HepG2 (cell line): ENCODE measurements around the gene BTN1A1. TPM values are rescaled to one million over a fixed set of nuclear protein-coding genes. Genes with fewer than 3 reads are reported as not detected.

Experiments used
- MAFF ChIP-seq: IDR thresholded peaks from 2 replicates; pipeline ENCODE4 v1.6.1; 2011; ENCODE audit warnings: low read depth, low read length, improper control_type of control experiment
- MYC ChIP-seq: sonication (generic); formaldehyde crosslinking; IDR thresholded peaks from 2 replicates; pipeline ENCODE4 v1.9.0; 2021; ENCODE audit warnings: missing genetic modification reagents, borderline replicate concordance
- MZF1 ChIP-seq: sonication (generic); formaldehyde crosslinking; IDR thresholded peaks from 2 replicates; pipeline ENCODE4 v1.8.1; 2023; ENCODE audit warnings: mild to moderate bottlenecking, missing genetic modification reagents, borderline replicate concordance
- TOE1 ChIP-seq: sonication (generic); formaldehyde crosslinking; IDR thresholded peaks from 2 replicates; pipeline ENCODE4 v1.4.0; 2020; ENCODE audit warnings: mild to moderate bottlenecking, missing genetic modification reagents
- ZNF121 ChIP-seq: sonication (generic); formaldehyde crosslinking; IDR thresholded peaks from 2 replicates; pipeline ENCODE4 v1.5.0; 2020; ENCODE audit warnings: mild to moderate bottlenecking, missing genetic modification reagents
- ZNF790 ChIP-seq: sonication (generic); formaldehyde crosslinking; IDR thresholded peaks from 2 replicates; pipeline ENCODE4 v1.8.0; 2022; ENCODE audit warnings: missing genetic modification reagents, mild to moderate bottlenecking, borderline replicate concordance
- polyA plus RNA-seq, 8 experiments: library from polyadenylated mRNA; depleted of rRNA in 3 of 8; stranded (reverse) in 7 of 8; unstranded in 1 of 8; fragments of >200 nt; fragmentation: Illumina TruSeq in 4 of 8; extraction: Trizol in 4 of 8; gene quantifications; 2 replicates each; pipeline versions ENCODE4 v1.2.1 to v1.2.3, GENCODE V29; 2011 to 2016; ENCODE audit warnings: low read depth in 4 of 8, missing spikeins in 1 of 8, mixed read lengths in 1 of 8; ENCODE audit not compliant: insufficient read depth in 1 of 8
- total RNA-seq, 5 experiments: library from RNA; depleted of rRNA; stranded (reverse); fragments of >200 nt; fragmentation: Illumina TruSeq; extraction: Trizol; gene quantifications; 2 replicates each; pipeline ENCODE4 v1.2.3, GENCODE V29; 2016; ENCODE audit warnings: low read depth in 1 of 5
- TF ChIP-seq, protein P1 (sequence below): sonication (generic); formaldehyde crosslinking; IDR thresholded peaks from 2 replicates; pipeline ENCODE4 v1.8.1; 2022; ENCODE audit warnings: low read depth, mild to moderate bottlenecking, missing genetic modification reagents
- TF ChIP-seq, protein P2 (sequence below): sonication (generic); formaldehyde crosslinking; IDR thresholded peaks from 2 replicates; pipeline ENCODE4 v1.4.0; 2020; ENCODE audit warnings: missing genetic modification reagents
- TF ChIP-seq, protein P3 (sequence below): IDR thresholded peaks from 2 replicates; pipeline ENCODE4 v1.6.1; 2016; ENCODE audit warnings: low read depth, missing genetic modification reagents, missing compliant biosample characterization
- TF ChIP-seq, protein P4 (sequence below): sonication (generic); formaldehyde crosslinking; IDR thresholded peaks from 2 replicates; pipeline ENCODE4 v1.4.0; 2020; ENCODE audit warnings: missing genetic modification reagents
- TF ChIP-seq, protein P5 (sequence below): sonication (generic); formaldehyde crosslinking; IDR thresholded peaks from 2 replicates; pipeline ENCODE4 v1.4.0; 2020; ENCODE audit warnings: missing genetic modification reagents

BTN1A1 gene
- total and polyA plus RNA-seq, 2 of the 13 experiments (the other 11 are each of a cell fraction or from before 2014, with no cell fraction given): 0.04 TPM; not detected in 1

DNA sequence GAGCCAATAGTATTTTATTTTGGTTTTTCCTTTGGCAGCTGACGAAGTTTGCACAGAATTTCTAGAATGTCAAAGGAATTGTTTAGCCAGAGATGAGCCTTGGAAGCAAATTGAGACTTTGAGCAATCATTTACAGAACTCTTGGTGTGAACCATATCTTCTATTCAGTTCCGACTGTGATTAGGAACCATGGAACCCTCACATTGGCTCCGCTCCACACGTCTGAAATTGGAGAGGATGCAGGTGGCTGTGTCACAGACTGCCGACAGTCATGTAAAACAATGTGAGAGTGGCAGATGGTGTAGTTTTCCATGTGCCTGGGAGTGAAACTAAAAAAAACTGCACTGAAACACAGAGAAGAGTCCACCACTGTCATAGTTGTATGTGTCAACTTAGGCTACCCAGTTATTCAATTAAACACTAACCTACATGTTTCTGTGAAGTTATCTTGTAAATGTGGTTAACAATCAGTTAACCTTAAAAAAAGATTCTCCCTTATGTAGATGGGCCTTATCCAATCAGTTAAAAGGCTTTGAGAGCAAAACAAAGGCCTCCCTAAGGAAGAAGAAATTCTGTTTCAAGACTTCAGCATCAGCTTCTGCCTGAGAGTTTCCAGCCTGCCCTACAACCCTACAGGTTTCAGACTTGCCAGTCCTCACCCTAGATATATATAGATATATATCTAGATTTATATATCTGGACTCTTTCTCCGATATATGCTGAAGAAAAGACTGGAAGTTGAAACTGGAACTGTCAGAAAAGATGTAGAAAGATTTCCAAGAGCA, 34.8 kb downstream of the BTN1A1 start (continued):
- TF ChIP-seq, protein P1, sequence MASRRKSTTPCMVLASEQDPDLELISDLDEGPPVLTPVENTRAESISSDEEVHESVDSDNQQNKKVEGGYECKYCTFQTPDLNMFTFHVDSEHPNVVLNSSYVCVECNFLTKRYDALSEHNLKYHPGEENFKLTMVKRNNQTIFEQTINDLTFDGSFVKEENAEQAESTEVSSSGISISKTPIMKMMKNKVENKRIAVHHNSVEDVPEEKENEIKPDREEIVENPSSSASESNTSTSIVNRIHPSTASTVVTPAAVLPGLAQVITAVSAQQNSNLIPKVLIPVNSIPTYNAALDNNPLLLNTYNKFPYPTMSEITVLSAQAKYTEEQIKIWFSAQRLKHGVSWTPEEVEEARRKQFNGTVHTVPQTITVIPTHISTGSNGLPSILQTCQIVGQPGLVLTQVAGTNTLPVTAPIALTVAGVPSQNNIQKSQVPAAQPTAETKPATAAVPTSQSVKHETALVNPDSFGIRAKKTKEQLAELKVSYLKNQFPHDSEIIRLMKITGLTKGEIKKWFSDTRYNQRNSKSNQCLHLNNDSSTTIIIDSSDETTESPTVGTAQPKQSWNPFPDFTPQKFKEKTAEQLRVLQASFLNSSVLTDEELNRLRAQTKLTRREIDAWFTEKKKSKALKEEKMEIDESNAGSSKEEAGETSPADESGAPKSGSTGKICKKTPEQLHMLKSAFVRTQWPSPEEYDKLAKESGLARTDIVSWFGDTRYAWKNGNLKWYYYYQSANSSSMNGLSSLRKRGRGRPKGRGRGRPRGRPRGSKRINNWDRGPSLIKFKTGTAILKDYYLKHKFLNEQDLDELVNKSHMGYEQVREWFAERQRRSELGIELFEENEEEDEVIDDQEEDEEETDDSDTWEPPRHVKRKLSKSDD (CRISPR knock-in tag): no peak
- TF ChIP-seq ZNF790 (CRISPR knock-in tag): no peak
- no peak for TF ChIP-seq MZF1 (CRISPR knock-in tag)
- TF ChIP-seq, protein P2, sequence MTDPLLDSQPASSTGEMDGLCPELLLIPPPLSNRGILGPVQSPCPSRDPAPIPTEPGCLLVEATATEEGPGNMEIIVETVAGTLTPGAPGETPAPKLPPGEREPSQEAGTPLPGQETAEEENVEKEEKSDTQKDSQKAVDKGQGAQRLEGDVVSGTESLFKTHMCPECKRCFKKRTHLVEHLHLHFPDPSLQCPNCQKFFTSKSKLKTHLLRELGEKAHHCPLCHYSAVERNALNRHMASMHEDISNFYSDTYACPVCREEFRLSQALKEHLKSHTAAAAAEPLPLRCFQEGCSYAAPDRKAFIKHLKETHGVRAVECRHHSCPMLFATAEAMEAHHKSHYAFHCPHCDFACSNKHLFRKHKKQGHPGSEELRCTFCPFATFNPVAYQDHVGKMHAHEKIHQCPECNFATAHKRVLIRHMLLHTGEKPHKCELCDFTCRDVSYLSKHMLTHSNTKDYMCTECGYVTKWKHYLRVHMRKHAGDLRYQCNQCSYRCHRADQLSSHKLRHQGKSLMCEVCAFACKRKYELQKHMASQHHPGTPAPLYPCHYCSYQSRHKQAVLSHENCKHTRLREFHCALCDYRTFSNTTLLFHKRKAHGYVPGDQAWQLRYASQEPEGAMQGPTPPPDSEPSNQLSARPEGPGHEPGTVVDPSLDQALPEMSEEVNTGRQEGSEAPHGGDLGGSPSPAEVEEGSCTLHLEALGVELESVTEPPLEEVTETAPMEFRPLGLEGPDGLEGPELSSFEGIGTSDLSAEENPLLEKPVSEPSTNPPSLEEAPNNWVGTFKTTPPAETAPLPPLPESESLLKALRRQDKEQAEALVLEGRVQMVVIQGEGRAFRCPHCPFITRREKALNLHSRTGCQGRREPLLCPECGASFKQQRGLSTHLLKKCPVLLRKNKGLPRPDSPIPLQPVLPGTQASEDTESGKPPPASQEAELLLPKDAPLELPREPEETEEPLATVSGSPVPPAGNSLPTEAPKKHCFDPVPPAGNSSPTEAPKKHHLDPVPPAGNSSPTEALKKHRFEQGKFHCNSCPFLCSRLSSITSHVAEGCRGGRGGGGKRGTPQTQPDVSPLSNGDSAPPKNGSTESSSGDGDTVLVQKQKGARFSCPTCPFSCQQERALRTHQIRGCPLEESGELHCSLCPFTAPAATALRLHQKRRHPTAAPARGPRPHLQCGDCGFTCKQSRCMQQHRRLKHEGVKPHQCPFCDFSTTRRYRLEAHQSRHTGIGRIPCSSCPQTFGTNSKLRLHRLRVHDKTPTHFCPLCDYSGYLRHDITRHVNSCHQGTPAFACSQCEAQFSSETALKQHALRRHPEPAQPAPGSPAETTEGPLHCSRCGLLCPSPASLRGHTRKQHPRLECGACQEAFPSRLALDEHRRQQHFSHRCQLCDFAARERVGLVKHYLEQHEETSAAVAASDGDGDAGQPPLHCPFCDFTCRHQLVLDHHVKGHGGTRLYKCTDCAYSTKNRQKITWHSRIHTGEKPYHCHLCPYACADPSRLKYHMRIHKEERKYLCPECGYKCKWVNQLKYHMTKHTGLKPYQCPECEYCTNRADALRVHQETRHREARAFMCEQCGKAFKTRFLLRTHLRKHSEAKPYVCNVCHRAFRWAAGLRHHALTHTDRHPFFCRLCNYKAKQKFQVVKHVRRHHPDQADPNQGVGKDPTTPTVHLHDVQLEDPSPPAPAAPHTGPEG (CRISPR knock-in tag): no peak
- TF ChIP-seq, protein P3, sequence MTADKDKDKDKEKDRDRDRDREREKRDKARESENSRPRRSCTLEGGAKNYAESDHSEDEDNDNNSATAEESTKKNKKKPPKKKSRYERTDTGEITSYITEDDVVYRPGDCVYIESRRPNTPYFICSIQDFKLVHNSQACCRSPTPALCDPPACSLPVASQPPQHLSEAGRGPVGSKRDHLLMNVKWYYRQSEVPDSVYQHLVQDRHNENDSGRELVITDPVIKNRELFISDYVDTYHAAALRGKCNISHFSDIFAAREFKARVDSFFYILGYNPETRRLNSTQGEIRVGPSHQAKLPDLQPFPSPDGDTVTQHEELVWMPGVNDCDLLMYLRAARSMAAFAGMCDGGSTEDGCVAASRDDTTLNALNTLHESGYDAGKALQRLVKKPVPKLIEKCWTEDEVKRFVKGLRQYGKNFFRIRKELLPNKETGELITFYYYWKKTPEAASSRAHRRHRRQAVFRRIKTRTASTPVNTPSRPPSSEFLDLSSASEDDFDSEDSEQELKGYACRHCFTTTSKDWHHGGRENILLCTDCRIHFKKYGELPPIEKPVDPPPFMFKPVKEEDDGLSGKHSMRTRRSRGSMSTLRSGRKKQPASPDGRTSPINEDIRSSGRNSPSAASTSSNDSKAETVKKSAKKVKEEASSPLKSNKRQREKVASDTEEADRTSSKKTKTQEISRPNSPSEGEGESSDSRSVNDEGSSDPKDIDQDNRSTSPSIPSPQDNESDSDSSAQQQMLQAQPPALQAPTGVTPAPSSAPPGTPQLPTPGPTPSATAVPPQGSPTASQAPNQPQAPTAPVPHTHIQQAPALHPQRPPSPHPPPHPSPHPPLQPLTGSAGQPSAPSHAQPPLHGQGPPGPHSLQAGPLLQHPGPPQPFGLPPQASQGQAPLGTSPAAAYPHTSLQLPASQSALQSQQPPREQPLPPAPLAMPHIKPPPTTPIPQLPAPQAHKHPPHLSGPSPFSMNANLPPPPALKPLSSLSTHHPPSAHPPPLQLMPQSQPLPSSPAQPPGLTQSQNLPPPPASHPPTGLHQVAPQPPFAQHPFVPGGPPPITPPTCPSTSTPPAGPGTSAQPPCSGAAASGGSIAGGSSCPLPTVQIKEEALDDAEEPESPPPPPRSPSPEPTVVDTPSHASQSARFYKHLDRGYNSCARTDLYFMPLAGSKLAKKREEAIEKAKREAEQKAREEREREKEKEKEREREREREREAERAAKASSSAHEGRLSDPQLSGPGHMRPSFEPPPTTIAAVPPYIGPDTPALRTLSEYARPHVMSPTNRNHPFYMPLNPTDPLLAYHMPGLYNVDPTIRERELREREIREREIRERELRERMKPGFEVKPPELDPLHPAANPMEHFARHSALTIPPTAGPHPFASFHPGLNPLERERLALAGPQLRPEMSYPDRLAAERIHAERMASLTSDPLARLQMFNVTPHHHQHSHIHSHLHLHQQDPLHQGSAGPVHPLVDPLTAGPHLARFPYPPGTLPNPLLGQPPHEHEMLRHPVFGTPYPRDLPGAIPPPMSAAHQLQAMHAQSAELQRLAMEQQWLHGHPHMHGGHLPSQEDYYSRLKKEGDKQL (CRISPR knock-in tag): no peak
- TF ChIP-seq, protein P4, sequence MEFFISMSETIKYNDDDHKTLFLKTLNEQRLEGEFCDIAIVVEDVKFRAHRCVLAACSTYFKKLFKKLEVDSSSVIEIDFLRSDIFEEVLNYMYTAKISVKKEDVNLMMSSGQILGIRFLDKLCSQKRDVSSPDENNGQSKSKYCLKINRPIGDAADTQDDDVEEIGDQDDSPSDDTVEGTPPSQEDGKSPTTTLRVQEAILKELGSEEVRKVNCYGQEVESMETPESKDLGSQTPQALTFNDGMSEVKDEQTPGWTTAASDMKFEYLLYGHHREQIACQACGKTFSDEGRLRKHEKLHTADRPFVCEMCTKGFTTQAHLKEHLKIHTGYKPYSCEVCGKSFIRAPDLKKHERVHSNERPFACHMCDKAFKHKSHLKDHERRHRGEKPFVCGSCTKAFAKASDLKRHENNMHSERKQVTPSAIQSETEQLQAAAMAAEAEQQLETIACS: no peak
- TF ChIP-seq, protein P5, sequence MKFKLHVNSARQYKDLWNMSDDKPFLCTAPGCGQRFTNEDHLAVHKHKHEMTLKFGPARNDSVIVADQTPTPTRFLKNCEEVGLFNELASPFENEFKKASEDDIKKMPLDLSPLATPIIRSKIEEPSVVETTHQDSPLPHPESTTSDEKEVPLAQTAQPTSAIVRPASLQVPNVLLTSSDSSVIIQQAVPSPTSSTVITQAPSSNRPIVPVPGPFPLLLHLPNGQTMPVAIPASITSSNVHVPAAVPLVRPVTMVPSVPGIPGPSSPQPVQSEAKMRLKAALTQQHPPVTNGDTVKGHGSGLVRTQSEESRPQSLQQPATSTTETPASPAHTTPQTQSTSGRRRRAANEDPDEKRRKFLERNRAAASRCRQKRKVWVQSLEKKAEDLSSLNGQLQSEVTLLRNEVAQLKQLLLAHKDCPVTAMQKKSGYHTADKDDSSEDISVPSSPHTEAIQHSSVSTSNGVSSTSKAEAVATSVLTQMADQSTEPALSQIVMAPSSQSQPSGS (CRISPR knock-in tag): no peak
- TF ChIP-seq MYC (CRISPR knock-in tag): no peak
- no peak for TF ChIP-seq ZNF121 (CRISPR knock-in tag)
- TF ChIP-seq TOE1: no peak
- no peak for TF ChIP-seq MAFF
